WTC11 (cell line): ENCODE results near the gene MSI2. TPM values are rescaled to one million over a fixed set of nuclear protein-coding genes. Genes with fewer than 3 reads are reported as not detected.
"Not testable (repeated sequence)": the region's sequence is repeated elsewhere in the genome, so short reads cannot be mapped to it uniquely, and the experiment has no call there.

Experiments
- ATAC-seq: fragments of 200-7000 bp; cut with Tn5 transposase; 2 replicates; pipeline ENCODE4 v1.10.0; 2021; ENCODE audit warnings: mild to moderate bottlenecking, moderate library complexity
- CTCF ChIA-PET: fragments of 300-600 bp; sonication (Branson Sonifier 250); formaldehyde crosslinking; loops from one replicate; lab custom pipeline; 2021; ENCODE audit warnings: antibody characterized with exemption; lab: Charles Lee
- POLR2A ChIA-PET: fragments of 350-600 bp; sonication (Branson Sonifier 250); formaldehyde crosslinking; loops from one replicate; lab custom pipeline; 2021; ENCODE audit warnings: antibody characterized with exemption; lab: Charles Lee
- DNase-seq: peaks from one replicate; pipeline ENCODE4 v3.0.0; 2021; ENCODE audit warnings: low spot score
- H3K27ac Mint-ChIP-seq: 2 replicates; pipeline ENCODE4 v1.8.0; 2021; ENCODE audit warnings: mixed read lengths
- H3K27me3 Mint-ChIP-seq: 2 replicates; pipeline ENCODE4 v1.8.0; 2021; ENCODE audit warnings: low read depth, mild to moderate bottlenecking, moderate library complexity, mixed read lengths
- H3K36me3 Mint-ChIP-seq: 2 replicates; pipeline ENCODE4 v1.8.0; 2021; ENCODE audit warnings: mixed read lengths
- H3K4me1 Mint-ChIP-seq: 2 replicates; pipeline ENCODE4 v1.8.0; 2022; ENCODE audit warnings: mixed read lengths
- H3K4me3 Mint-ChIP-seq: 2 replicates; pipeline ENCODE4 v1.8.0; 2021; ENCODE audit warnings: mild to moderate bottlenecking, moderate library complexity, mixed read lengths
- H3K9me3 Mint-ChIP-seq: 2 replicates; pipeline ENCODE4 v1.8.0; 2021; ENCODE audit warnings: mixed read lengths
- NFATC4 ChIP-seq: fragments of 250-450 bp; sonication (Bioruptor Pico); IDR thresholded peaks from 2 replicates; pipeline ENCODE4 v1.9.0; 2021; ENCODE audit warnings: mild to moderate bottlenecking
- NFYB ChIP-seq: sonication (generic); formaldehyde crosslinking; conservative IDR thresholded peaks from 2 replicates; pipeline ENCODE4 v1.8.0; 2022; ENCODE audit warnings: low read depth, missing genetic modification reagents
- NR1H2 ChIP-seq: sonication (generic); formaldehyde crosslinking; IDR thresholded peaks from 2 replicates; pipeline ENCODE4 v1.9.0; 2021; ENCODE audit warnings: mild to moderate bottlenecking, moderate library complexity, missing genetic modification reagents
- NR2C2 ChIP-seq: sonication (generic); formaldehyde crosslinking; IDR thresholded peaks from 2 replicates; pipeline ENCODE4 v1.8.0; 2022; ENCODE audit warnings: mild to moderate bottlenecking, missing genetic modification reagents
- PRRX2 ChIP-seq: fragments of 250-450 bp; sonication (Bioruptor Pico); IDR thresholded peaks from 2 replicates; pipeline ENCODE4 v1.8.0; 2021; ENCODE audit warnings: mild to moderate bottlenecking
- RORB ChIP-seq: fragments of 250-450 bp; sonication (Bioruptor Pico); IDR thresholded peaks from 2 replicates; pipeline ENCODE4 v1.9.0; 2021; ENCODE audit warnings: mild to moderate bottlenecking
- ZNF416 ChIP-seq: fragments of 250-450 bp; sonication (Bioruptor Pico); IDR thresholded peaks from 2 replicates; pipeline ENCODE4 v1.9.0; 2021; ENCODE audit warnings: mild to moderate bottlenecking, inconsistent platforms
- ZNF423 ChIP-seq: fragments of 250-450 bp; sonication (Bioruptor Pico); IDR thresholded peaks from 2 replicates; pipeline ENCODE4 v2.1.2; 2022; ENCODE audit warnings: mild to moderate bottlenecking, moderate library complexity
- total RNA-seq: library from RNA; stranded (reverse); gene quantifications from 3 replicates; pipeline ENCODE4 v1.2.3, GENCODE V29; 2021
- TF ChIP-seq, protein P1 (sequence below): sonication (generic); formaldehyde crosslinking; IDR thresholded peaks from 2 replicates; pipeline ENCODE4 v1.8.1; 2022; ENCODE audit warnings: missing genetic modification reagents, borderline replicate concordance
- TF ChIP-seq, protein P2 (sequence below): sonication (generic); formaldehyde crosslinking; IDR thresholded peaks from 2 replicates; pipeline ENCODE4 v1.8.1; 2023; ENCODE audit warnings: mild to moderate bottlenecking, moderate library complexity, missing genetic modification reagents
- TF ChIP-seq, protein P3 (sequence below): sonication (generic); formaldehyde crosslinking; IDR thresholded peaks from 2 replicates; pipeline ENCODE4 v1.8.0; 2023; ENCODE audit warnings: mild to moderate bottlenecking, missing genetic modification reagents
- TF ChIP-seq, protein P4 (sequence below): sonication (generic); formaldehyde crosslinking; IDR thresholded peaks from 2 replicates; pipeline ENCODE4 v1.8.1; 2023; ENCODE audit warnings: mild to moderate bottlenecking, missing genetic modification reagents
- TF ChIP-seq, protein P5 (sequence below): fragments of 200-600 bp; IDR thresholded peaks from 2 replicates; pipeline ENCODE4 v1.8.0; 2022; ENCODE audit warnings: antibody characterized with exemption
- TF ChIP-seq, protein P6 (sequence below): sonication (generic); formaldehyde crosslinking; IDR thresholded peaks from 2 replicates; pipeline ENCODE4 v1.8.1; 2022; ENCODE audit warnings: mild to moderate bottlenecking, missing genetic modification reagents, moderate library complexity, borderline replicate concordance
- TF ChIP-seq, protein P7 (sequence below): fragments of 250-450 bp; sonication (Bioruptor Pico); IDR thresholded peaks from 2 replicates; pipeline ENCODE4 v1.9.0; 2021; ENCODE audit warnings: mild to moderate bottlenecking

Gene MSI2
- total RNA-seq, 1 experiment from 2014 or later: 82.1 TPM

DNA sequence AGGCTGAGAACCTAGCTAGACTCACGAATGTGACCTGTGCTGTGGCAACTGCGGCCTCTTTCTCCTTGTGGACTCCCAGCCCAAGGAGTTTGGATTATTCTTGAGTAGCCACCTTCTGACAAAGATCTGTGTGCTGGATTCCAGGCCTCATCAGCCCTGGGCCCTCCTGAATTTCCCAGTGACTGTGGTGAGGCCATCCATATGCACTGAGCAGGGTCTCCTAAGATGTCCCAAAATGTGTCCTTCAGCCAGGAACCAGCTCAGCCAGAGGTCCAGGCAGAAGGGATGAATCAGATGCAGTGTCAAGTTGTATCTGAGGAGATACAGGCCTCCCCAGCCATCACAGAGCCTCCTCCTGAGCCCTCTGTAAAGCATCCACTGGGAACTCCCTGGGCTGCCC lies 364.3 kb downstream of the MSI2 start:
- ATAC-seq (no peak), DNase-seq (no peak)
- TF ChIP-seq, protein P1, sequence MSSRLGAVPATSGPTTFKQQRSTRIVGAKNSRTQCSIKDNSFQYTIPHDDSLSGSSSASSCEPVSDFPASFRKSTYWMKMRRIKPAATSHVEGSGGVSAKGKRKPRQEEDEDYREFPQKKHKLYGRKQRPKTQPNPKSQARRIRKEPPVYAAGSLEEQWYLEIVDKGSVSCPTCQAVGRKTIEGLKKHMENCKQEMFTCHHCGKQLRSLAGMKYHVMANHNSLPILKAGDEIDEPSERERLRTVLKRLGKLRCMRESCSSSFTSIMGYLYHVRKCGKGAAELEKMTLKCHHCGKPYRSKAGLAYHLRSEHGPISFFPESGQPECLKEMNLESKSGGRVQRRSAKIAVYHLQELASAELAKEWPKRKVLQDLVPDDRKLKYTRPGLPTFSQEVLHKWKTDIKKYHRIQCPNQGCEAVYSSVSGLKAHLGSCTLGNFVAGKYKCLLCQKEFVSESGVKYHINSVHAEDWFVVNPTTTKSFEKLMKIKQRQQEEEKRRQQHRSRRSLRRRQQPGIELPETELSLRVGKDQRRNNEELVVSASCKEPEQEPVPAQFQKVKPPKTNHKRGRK (CRISPR knock-in tag): no peak
- TF ChIP-seq RORB (CRISPR knock-in tag): no peak
- TF ChIP-seq, protein P2, sequence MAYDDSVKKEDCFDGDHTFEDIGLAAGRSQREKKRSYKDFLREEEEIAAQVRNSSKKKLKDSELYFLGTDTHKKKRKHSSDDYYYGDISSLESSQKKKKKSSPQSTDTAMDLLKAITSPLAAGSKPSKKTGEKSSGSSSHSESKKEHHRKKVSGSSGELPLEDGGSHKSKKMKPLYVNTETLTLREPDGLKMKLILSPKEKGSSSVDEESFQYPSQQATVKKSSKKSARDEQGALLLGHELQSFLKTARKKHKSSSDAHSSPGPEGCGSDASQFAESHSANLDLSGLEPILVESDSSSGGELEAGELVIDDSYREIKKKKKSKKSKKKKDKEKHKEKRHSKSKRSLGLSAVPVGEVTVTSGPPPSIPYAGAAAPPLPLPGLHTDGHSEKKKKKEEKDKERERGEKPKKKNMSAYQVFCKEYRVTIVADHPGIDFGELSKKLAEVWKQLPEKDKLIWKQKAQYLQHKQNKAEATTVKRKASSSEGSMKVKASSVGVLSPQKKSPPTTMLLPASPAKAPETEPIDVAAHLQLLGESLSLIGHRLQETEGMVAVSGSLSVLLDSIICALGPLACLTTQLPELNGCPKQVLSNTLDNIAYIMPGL (CRISPR knock-in tag): no peak
- no peak for TF ChIP-seq NR2C2
- no peak for TF ChIP-seq ZNF423 (CRISPR knock-in tag)
- TF ChIP-seq, protein P3, sequence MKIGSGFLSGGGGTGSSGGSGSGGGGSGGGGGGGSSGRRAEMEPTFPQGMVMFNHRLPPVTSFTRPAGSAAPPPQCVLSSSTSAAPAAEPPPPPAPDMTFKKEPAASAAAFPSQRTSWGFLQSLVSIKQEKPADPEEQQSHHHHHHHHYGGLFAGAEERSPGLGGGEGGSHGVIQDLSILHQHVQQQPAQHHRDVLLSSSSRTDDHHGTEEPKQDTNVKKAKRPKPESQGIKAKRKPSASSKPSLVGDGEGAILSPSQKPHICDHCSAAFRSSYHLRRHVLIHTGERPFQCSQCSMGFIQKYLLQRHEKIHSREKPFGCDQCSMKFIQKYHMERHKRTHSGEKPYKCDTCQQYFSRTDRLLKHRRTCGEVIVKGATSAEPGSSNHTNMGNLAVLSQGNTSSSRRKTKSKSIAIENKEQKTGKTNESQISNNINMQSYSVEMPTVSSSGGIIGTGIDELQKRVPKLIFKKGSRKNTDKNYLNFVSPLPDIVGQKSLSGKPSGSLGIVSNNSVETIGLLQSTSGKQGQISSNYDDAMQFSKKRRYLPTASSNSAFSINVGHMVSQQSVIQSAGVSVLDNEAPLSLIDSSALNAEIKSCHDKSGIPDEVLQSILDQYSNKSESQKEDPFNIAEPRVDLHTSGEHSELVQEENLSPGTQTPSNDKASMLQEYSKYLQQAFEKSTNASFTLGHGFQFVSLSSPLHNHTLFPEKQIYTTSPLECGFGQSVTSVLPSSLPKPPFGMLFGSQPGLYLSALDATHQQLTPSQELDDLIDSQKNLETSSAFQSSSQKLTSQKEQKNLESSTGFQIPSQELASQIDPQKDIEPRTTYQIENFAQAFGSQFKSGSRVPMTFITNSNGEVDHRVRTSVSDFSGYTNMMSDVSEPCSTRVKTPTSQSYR (CRISPR knock-in tag): no peak
- TF ChIP-seq, protein P4, sequence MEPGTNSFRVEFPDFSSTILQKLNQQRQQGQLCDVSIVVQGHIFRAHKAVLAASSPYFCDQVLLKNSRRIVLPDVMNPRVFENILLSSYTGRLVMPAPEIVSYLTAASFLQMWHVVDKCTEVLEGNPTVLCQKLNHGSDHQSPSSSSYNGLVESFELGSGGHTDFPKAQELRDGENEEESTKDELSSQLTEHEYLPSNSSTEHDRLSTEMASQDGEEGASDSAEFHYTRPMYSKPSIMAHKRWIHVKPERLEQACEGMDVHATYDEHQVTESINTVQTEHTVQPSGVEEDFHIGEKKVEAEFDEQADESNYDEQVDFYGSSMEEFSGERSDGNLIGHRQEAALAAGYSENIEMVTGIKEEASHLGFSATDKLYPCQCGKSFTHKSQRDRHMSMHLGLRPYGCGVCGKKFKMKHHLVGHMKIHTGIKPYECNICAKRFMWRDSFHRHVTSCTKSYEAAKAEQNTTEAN (CRISPR knock-in tag): no peak
- no peak for TF ChIP-seq ZNF416 (CRISPR knock-in tag)
- no peak for TF ChIP-seq PRRX2
- ChIA-PET CTCF (no interaction called here), POLR2A (no interaction called here)
- Mint-ChIP-seq H3K4me1 (peaks cover 9% of the 10 kb centered on the region), H3K36me3 (peaks cover 16% of the 10 kb centered on the region), H3K9me3 (peaks cover 9% of the 10 kb centered on the region), H3K27ac (no peak overlapping the region), H3K27me3 (no peaks in the 10 kb centered on the region), H3K4me3 (no peak overlapping the region)

DNA sequence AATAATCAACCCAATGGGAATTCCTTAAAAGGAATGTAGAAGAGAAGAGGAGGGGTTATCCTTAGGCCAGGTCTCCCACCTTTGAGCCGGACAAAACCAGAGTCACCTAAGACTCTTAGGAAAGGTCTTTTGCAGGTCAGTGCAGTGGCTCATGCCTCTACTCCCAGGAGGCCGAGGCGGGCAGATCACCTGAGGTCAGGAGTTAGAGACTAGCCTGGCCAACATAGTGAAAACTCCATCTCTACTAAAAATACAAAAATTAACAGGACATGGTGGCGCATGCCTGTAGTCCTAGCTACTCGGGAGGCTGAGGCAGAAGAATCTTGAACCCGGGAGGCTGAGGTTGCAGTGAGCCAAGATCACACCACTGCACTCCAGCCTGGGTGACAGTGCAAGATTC lies 365.5 kb downstream of the MSI2 start:
- H3K4me3 Mint-ChIP-seq, H3K27ac Mint-ChIP-seq, H3K27me3 Mint-ChIP-seq, DNase-seq, H3K4me1 Mint-ChIP-seq, POLR2A ChIA-PET, H3K36me3 Mint-ChIP-seq, H3K9me3 Mint-ChIP-seq, ATAC-seq: not testable (repeated sequence)
- CTCF ChIA-PET: interaction anchor here (1.0 to 4.3 kb wide), 5 partner anchors 20 to 162 kb away, joined by 3 to 26 read pairs (median 5); no protein-coding TSS in a partner anchor

DNA sequence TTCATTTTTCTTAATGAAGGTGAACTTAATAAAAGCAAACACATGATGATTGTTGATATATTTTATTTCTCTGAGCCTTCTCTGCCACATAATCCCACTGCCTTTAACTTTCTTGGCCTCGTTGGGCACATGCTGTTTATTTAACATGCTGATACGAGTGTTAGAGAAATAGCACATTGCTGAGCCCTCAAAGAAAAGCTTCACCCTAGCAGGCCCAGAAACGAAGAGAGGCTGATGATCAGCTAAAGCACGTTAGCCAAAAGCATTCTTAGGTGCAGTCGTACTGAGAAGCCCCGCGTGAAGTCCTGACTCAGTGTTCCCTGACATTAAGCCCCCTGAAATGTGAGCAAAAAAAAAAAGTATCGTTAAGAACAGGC lies 366.0 kb downstream of the MSI2 start:
- H3K4me1 Mint-ChIP-seq: peaks cover 3% of the 10 kb centered on the region; the same call in 1 of the 2 replicates
- DNase-seq (no peak), ATAC-seq (no peak)
- H3K36me3 Mint-ChIP-seq: peaks cover 4% of the 10 kb centered on the region
- peaks cover under 1% of the 10 kb centered on the region for H3K9me3 Mint-ChIP-seq
- ChIA-PET POLR2A (no interaction called here), CTCF (interaction anchor here (1.0 to 4.3 kb wide), 5 partner anchors 21 to 162 kb away, joined by 3 to 26 read pairs (median 5); no protein-coding TSS in a partner anchor)
- H3K27me3 Mint-ChIP-seq: no peaks in the 10 kb centered on the region
- H3K27ac Mint-ChIP-seq: 0 out of 2 replicates have a peak overlapping the region, but pooled peaks have one; percentile 27
- H3K4me3 Mint-ChIP-seq: no peak overlapping the region
- TF ChIP-seq NR1H2 (CRISPR knock-in tag) (no peak), NFYB (CRISPR knock-in tag) (no peak), NFATC4 (no peak)
- TF ChIP-seq, protein P5, sequence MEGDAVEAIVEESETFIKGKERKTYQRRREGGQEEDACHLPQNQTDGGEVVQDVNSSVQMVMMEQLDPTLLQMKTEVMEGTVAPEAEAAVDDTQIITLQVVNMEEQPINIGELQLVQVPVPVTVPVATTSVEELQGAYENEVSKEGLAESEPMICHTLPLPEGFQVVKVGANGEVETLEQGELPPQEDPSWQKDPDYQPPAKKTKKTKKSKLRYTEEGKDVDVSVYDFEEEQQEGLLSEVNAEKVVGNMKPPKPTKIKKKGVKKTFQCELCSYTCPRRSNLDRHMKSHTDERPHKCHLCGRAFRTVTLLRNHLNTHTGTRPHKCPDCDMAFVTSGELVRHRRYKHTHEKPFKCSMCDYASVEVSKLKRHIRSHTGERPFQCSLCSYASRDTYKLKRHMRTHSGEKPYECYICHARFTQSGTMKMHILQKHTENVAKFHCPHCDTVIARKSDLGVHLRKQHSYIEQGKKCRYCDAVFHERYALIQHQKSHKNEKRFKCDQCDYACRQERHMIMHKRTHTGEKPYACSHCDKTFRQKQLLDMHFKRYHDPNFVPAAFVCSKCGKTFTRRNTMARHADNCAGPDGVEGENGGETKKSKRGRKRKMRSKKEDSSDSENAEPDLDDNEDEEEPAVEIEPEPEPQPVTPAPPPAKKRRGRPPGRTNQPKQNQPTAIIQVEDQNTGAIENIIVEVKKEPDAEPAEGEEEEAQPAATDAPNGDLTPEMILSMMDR: no peak
- TF ChIP-seq, protein P6, sequence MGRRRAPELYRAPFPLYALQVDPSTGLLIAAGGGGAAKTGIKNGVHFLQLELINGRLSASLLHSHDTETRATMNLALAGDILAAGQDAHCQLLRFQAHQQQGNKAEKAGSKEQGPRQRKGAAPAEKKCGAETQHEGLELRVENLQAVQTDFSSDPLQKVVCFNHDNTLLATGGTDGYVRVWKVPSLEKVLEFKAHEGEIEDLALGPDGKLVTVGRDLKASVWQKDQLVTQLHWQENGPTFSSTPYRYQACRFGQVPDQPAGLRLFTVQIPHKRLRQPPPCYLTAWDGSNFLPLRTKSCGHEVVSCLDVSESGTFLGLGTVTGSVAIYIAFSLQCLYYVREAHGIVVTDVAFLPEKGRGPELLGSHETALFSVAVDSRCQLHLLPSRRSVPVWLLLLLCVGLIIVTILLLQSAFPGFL (CRISPR knock-in tag): no peak
- TF ChIP-seq, protein P3 (CRISPR knock-in tag): no peak
- TF ChIP-seq, protein P7, sequence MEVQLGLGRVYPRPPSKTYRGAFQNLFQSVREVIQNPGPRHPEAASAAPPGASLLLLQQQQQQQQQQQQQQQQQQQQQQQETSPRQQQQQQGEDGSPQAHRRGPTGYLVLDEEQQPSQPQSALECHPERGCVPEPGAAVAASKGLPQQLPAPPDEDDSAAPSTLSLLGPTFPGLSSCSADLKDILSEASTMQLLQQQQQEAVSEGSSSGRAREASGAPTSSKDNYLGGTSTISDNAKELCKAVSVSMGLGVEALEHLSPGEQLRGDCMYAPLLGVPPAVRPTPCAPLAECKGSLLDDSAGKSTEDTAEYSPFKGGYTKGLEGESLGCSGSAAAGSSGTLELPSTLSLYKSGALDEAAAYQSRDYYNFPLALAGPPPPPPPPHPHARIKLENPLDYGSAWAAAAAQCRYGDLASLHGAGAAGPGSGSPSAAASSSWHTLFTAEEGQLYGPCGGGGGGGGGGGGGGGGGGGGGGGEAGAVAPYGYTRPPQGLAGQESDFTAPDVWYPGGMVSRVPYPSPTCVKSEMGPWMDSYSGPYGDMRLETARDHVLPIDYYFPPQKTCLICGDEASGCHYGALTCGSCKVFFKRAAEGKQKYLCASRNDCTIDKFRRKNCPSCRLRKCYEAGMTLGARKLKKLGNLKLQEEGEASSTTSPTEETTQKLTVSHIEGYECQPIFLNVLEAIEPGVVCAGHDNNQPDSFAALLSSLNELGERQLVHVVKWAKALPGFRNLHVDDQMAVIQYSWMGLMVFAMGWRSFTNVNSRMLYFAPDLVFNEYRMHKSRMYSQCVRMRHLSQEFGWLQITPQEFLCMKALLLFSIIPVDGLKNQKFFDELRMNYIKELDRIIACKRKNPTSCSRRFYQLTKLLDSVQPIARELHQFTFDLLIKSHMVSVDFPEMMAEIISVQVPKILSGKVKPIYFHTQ: no peak
